ENCODE data around the gene MED1.

DNA sequence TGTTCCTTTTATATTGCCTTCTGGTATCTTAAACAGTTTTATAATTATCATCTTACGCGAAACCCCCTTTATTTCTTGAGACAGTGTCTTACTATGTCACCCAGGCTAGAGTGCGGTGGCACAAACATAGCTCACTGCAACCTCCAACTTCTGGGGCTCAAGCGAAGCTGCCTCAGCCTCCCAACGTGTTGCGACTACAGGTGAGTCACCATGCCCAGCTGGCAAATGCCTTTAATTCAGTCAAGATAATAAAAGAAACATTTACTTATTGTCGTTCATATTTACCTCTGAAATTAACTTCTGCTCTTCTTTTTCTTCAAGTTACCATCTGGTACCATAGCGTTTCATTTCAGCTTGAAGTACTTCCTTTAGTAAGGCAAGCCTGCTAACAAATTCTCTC is 93.6 kb downstream of the MED1 start:
- TF ChIP-seq, protein P1, sequence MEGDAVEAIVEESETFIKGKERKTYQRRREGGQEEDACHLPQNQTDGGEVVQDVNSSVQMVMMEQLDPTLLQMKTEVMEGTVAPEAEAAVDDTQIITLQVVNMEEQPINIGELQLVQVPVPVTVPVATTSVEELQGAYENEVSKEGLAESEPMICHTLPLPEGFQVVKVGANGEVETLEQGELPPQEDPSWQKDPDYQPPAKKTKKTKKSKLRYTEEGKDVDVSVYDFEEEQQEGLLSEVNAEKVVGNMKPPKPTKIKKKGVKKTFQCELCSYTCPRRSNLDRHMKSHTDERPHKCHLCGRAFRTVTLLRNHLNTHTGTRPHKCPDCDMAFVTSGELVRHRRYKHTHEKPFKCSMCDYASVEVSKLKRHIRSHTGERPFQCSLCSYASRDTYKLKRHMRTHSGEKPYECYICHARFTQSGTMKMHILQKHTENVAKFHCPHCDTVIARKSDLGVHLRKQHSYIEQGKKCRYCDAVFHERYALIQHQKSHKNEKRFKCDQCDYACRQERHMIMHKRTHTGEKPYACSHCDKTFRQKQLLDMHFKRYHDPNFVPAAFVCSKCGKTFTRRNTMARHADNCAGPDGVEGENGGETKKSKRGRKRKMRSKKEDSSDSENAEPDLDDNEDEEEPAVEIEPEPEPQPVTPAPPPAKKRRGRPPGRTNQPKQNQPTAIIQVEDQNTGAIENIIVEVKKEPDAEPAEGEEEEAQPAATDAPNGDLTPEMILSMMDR (IDR thresholded peaks at IDR 0.05), result no peak
- no peak for TF ChIP-seq POLR2A (IDR thresholded peaks at IDR 0.05)

Measured in right lobe of liver (tissue), 4 donors.